ENCODE results near the gene SOD3. TPM values are rescaled to one million over a fixed set of nuclear protein-coding genes. Genes with fewer than 3 reads are reported as not detected.

The SOD3 gene
- total RNA-seq, 4 donors from 2014 or later: 5.0 to 120 (median 25.2) TPM

GRCh38 chr4:24764345-24764744 lies 31.0 kb upstream of the SOD3 start:
- WGBS, 2 donors: 37 to 39% methylated on average over 3 of the region's 3 CpGs
- Histone ChIP-seq H3K4me3 (no peak overlapping the region), H3K27ac (peak overlapping the region; percentile 43 to 73 (median 64)), H3K9me3 (no peaks in the 10 kb centered on the region), H3K4me1 (peaks cover 0 to 24% (median 6%) of the 10 kb centered on the region in 3 donors), H3K36me3 (no peaks in the 10 kb centered on the region), H3K27me3 (no peaks in the 10 kb centered on the region)
- intact Hi-C loops (cut with DNase I): no loop called here
- TF ChIP-seq POLR2A (IDR thresholded peaks at IDR 0.05): no peak
- no peak for TF ChIP-seq CTCF (IDR thresholded peaks at IDR 0.05)
- DNase-seq: no peak

- H3K27ac ChIP-seq: no peak overlapping the region
- no peaks in the 10 kb centered on the region for H3K27me3 ChIP-seq
- 76 to 84% methylated on average over 3 to 4 of the region's 4 CpGs for WGBS, 2 donors
- intact Hi-C loops (cut with DNase I): no loop called here
- H3K36me3 ChIP-seq: no peaks in the 10 kb centered on the region
- TF ChIP-seq CTCF (IDR thresholded peaks at IDR 0.05): no peak
- TF ChIP-seq POLR2A (IDR thresholded peaks at IDR 0.05): no peak
- no peak for DNase-seq
- peaks cover 3 to 33% (median 14%) of the 10 kb centered on the region in 3 donors for H3K4me1 ChIP-seq
- H3K4me3 ChIP-seq: no peak overlapping the region
- H3K9me3 ChIP-seq: no peaks in the 10 kb centered on the region
These were observed 29.9 kb upstream of the SOD3 start for GRCh38 chr4:24765376-24765988.

GRCh38 chr4:24768006-24768405 lies 27.4 kb upstream of the SOD3 start:
- peaks cover 6 to 42% (median 14%) of the 10 kb centered on the region in 3 donors for H3K4me1 ChIP-seq
- DNase-seq: no peak
- intact Hi-C loops (cut with DNase I): no loop called here
- H3K27me3 ChIP-seq: no peaks in the 10 kb centered on the region
- WGBS, 2 donors: 69 to 90% methylated on average over 5 of the region's 5 CpGs
- no peaks in the 10 kb centered on the region for H3K9me3 ChIP-seq
- H3K4me3 ChIP-seq: no peak overlapping the region
- no peak overlapping the region for H3K27ac ChIP-seq
- no peaks in the 10 kb centered on the region for H3K36me3 ChIP-seq
- TF ChIP-seq CTCF (IDR thresholded peaks at IDR 0.05) (no peak), POLR2A (IDR thresholded peaks at IDR 0.05) (no peak)

GRCh38 chr4:24768604-24769003 lies 26.8 kb upstream of the SOD3 start:
- H3K4me1 ChIP-seq: peaks cover 6 to 37% (median 14%) of the 10 kb centered on the region in 3 donors
- intact Hi-C loops (cut with DNase I): no loop called here
- H3K9me3 ChIP-seq: no peaks in the 10 kb centered on the region
- no peak overlapping the region for H3K27ac ChIP-seq
- no peak overlapping the region for H3K4me3 ChIP-seq
- DNase-seq: no peak
- H3K36me3 ChIP-seq: no peaks in the 10 kb centered on the region
- H3K27me3 ChIP-seq: no peaks in the 10 kb centered on the region
- no peak for TF ChIP-seq POLR2A (IDR thresholded peaks at IDR 0.05)
- TF ChIP-seq CTCF (IDR thresholded peaks at IDR 0.05): no peak

GRCh38 chr4:24769571-24769970 lies 25.8 kb upstream of the SOD3 start:
- TF ChIP-seq POLR2A (IDR thresholded peaks at IDR 0.05) (no peak), CTCF (IDR thresholded peaks at IDR 0.05) (no peak)
- 67 to 85% methylated on average over 2 of the region's 2 CpGs for WGBS, 2 donors
- intact Hi-C loops (cut with DNase I): no loop called here
- DNase-seq: no peak
- Histone ChIP-seq H3K27me3 (no peaks in the 10 kb centered on the region), H3K4me1 (peaks cover 6 to 27% (median 8%) of the 10 kb centered on the region in 3 donors), H3K9me3 (no peaks in the 10 kb centered on the region), H3K27ac (no peak overlapping the region), H3K36me3 (no peaks in the 10 kb centered on the region), H3K4me3 (no peak overlapping the region)

All from esophagus squamous epithelium (tissue), 5 donors.